ENCODE results near the gene TEF.

TEF gene

GRCh38 chr22:41355895-41356294 lies 25.8 kb upstream of the TEF start:
- DNase-seq, result no peak

- DNase-seq, result no peak
These were observed 25.2 kb upstream of the TEF start for GRCh38 chr22:41356430-41357028.

GRCh38 chr22:41357191-41357590 lies 24.6 kb upstream of the TEF start:
- no peak for DNase-seq

GRCh38 chr22:41358927-41359326 lies 22.8 kb upstream of the TEF start:
- DNase-seq, result no peak

- DNase-seq, result no peak
These were observed 22.4 kb upstream of the TEF start for GRCh38 chr22:41359376-41359775.

GRCh38 chr22:41360126-41360525 lies 21.6 kb upstream of the TEF start:
- DNase-seq, result no peak

- no peak for DNase-seq
These were observed 19.9 kb upstream of the TEF start for GRCh38 chr22:41361716-41362310.

- DNase-seq, result no peak
These were observed 19.1 kb upstream of the TEF start for GRCh38 chr22:41362615-41363014.

GRCh38 chr22:41364233-41364632 lies 17.5 kb upstream of the TEF start:
- no peak for DNase-seq

GRCh38 chr22:41364955-41365354 lies 16.8 kb upstream of the TEF start:
- DNase-seq, result no peak

GRCh38 chr22:41365425-41365824 lies 16.3 kb upstream of the TEF start:
- no peak for DNase-seq

- DNase-seq, result peak in 1 of 2 experiments; percentile 47
These were observed 15.3 kb upstream of the TEF start for GRCh38 chr22:41366323-41367029.

- peak; percentile 84 to 97 for DNase-seq
These were observed 14.6 kb upstream of the TEF start for GRCh38 chr22:41367039-41367679.

- DNase-seq, result no peak
These were observed 13.8 kb upstream of the TEF start for GRCh38 chr22:41367680-41368542.

GRCh38 chr22:41368543-41369423 lies 13.0 kb upstream of the TEF start:
- DNase-seq, result peak in 1 of 2 experiments; percentile 31

- peak in 1 of 2 experiments; percentile 14 for DNase-seq
These were observed 12.4 kb upstream of the TEF start for GRCh38 chr22:41369424-41369745.

- no peak for DNase-seq
These were observed 11.9 kb upstream of the TEF start for GRCh38 chr22:41369837-41370236.

GRCh38 chr22:41377846-41378245 lies 3.9 kb upstream of the TEF start:
- no peak for DNase-seq

- no peak for DNase-seq
These were observed 781 bp upstream of the TEF start for GRCh38 chr22:41380993-41381328.

GRCh38 chr22:41382098-41382578 lies 396 bp downstream of the TEF start:
- DNase-seq, result peak in 1 of 2 experiments; percentile 65

- no peak for DNase-seq
These were observed 868 bp downstream of the TEF start for GRCh38 chr22:41382610-41383009.

GRCh38 chr22:41383085-41383484 lies 1.3 kb downstream of the TEF start:
- DNase-seq, result no peak
